ENCODE measurements around the gene RSRC1. TPM values are rescaled to one million over a fixed set of nuclear protein-coding genes. Genes with fewer than 3 reads are reported as not detected.

RSRC1 gene
- total RNA-seq, 1 experiment from 2014 or later: 60.3 TPM

- no peak for DNase-seq
- Histone ChIP-seq H2AFZ (no peak overlapping the region), H3K4me1 (replicated peaks; ENCODE audit: insufficient read depth) (no peaks in the 10 kb centered on the region), H4K20me1 (ENCODE audit: insufficient read depth) (no peaks in the 10 kb centered on the region), H3K4me2 (no peak overlapping the region), H3K27ac (no peak overlapping the region), H3K27me3 (ENCODE audit: insufficient read depth, low read depth) (no peaks in the 10 kb centered on the region), H3K36me3 (ENCODE audit: low read depth) (no peaks in the 10 kb centered on the region), H3K9me2 (ENCODE audit: insufficient read depth) (no peaks in the 10 kb centered on the region), H3K4me3 (no peak overlapping the region), H3K9me3 (ENCODE audit: insufficient read depth, low read depth) (no peaks in the 10 kb centered on the region), H3K79me2 (ENCODE audit: low read depth) (no peaks in the 10 kb centered on the region), H3F3A (ENCODE audit: insufficient read depth, low read depth) (no peaks in the 10 kb centered on the region; the same call in 1 of the 2 replicates)
- intact Hi-C loops (cut with micrococcal nuclease; ENCODE audit: unreplicated experiment): no loop called here
- ChIA-PET CTCF (interaction anchor here (0.5 kb wide), 1 partner anchor 65 kb away, joined by 5 read pairs; no protein-coding TSS in a partner anchor), POLR2A (ENCODE audit: unreplicated experiment) (no interaction called here)
- no peak for TF ChIP-seq CTCF (conservative IDR thresholded peaks at IDR 0.05)
- TF ChIP-seq EZH2 (IDR thresholded peaks at IDR 0.05; ENCODE audit: low read depth): no peak
- no TSS peak for BruUV-seq (replicated peaks)
Measured at GRCh38 chr3:158354713-158355112, 244.8 kb downstream of the RSRC1 start.

- no peak for DNase-seq
- Histone ChIP-seq H3K27me3 (ENCODE audit: insufficient read depth, low read depth) (no peaks in the 10 kb centered on the region), H3K9me3 (ENCODE audit: insufficient read depth, low read depth) (no peaks in the 10 kb centered on the region), H3K79me2 (ENCODE audit: low read depth) (no peaks in the 10 kb centered on the region), H4K20me1 (ENCODE audit: insufficient read depth) (no peaks in the 10 kb centered on the region), H3F3A (ENCODE audit: insufficient read depth, low read depth) (no peaks in the 10 kb centered on the region; the same call in 1 of the 2 replicates), H2AFZ (no peak overlapping the region), H3K9me2 (ENCODE audit: insufficient read depth) (no peaks in the 10 kb centered on the region), H3K36me3 (ENCODE audit: low read depth) (no peaks in the 10 kb centered on the region), H3K27ac (no peak overlapping the region), H3K4me2 (no peak overlapping the region), H3K4me1 (replicated peaks; ENCODE audit: insufficient read depth) (no peaks in the 10 kb centered on the region), H3K4me3 (no peak overlapping the region)
- ChIA-PET CTCF (no interaction called here), POLR2A (ENCODE audit: unreplicated experiment) (no interaction called here)
- intact Hi-C loops (cut with micrococcal nuclease; ENCODE audit: unreplicated experiment): no loop called here
- no TSS peak for BruUV-seq (replicated peaks)
- TF ChIP-seq CTCF (conservative IDR thresholded peaks at IDR 0.05) (no peak), EZH2 (IDR thresholded peaks at IDR 0.05; ENCODE audit: low read depth) (no peak)
Measured at GRCh38 chr3:158355623-158356588, 246.0 kb downstream of the RSRC1 start.

- intact Hi-C loops (cut with micrococcal nuclease; ENCODE audit: unreplicated experiment): no loop called here
- TF ChIP-seq EZH2 (IDR thresholded peaks at IDR 0.05; ENCODE audit: low read depth) (no peak), CTCF (conservative IDR thresholded peaks at IDR 0.05) (no peak)
- Histone ChIP-seq H3K4me3 (no peak overlapping the region), H3K27ac (no peak overlapping the region), H3K27me3 (ENCODE audit: insufficient read depth, low read depth) (no peaks in the 10 kb centered on the region), H3K4me1 (replicated peaks; ENCODE audit: insufficient read depth) (no peaks in the 10 kb centered on the region), H3K36me3 (ENCODE audit: low read depth) (no peaks in the 10 kb centered on the region), H3K9me3 (ENCODE audit: insufficient read depth, low read depth) (no peaks in the 10 kb centered on the region), H2AFZ (no peak overlapping the region), H3F3A (ENCODE audit: insufficient read depth, low read depth) (no peaks in the 10 kb centered on the region), H3K9me2 (ENCODE audit: insufficient read depth) (no peaks in the 10 kb centered on the region), H3K79me2 (ENCODE audit: low read depth) (no peaks in the 10 kb centered on the region), H3K4me2 (no peak overlapping the region), H4K20me1 (ENCODE audit: insufficient read depth) (peaks cover 3% of the 10 kb centered on the region; the same call in 1 of the 2 replicates)
- DNase-seq: no peak
- BruUV-seq (replicated peaks): no TSS peak
- POLR2A ChIA-PET (ENCODE audit: unreplicated experiment): no interaction called here
- CTCF ChIA-PET: no interaction called here
Measured at GRCh38 chr3:158359339-158359738, 249.4 kb downstream of the RSRC1 start.

Measured in PC-9 (cell line).